Endothelial cell of hepatic sinusoid (primary cell): ENCODE data around the gene TXNRD2.

ENCODE experiments used
- in situ Hi-C: cut with HindIII; loops from 2 replicates; pipeline ENCODE4 v1.10.0; 2017; ENCODE audit warnings: low sequenced_read_pairs

TXNRD2 gene

GRCh38 chr22:19851291-19852176 lies 90.1 kb downstream of the TXNRD2 start:
- in situ Hi-C loops = no loop called here

GRCh38 chr22:19850763-19851109 lies 90.9 kb downstream of the TXNRD2 start:
- in situ Hi-C loops = no loop called here

- in situ Hi-C loops = no loop called here
Measured at GRCh38 chr22:19849835-19850762, 91.5 kb downstream of the TXNRD2 start.

GRCh38 chr22:19848298-19849224 lies 93.1 kb downstream of the TXNRD2 start:
- in situ Hi-C loops = no loop called here

- in situ Hi-C loops = no loop called here
Measured at GRCh38 chr22:19847345-19847632, 94.3 kb downstream of the TXNRD2 start.

- in situ Hi-C loops = no loop called here
Measured at GRCh38 chr22:19846620-19847344, 94.8 kb downstream of the TXNRD2 start.

GRCh38 chr22:19845054-19845722 lies 96.4 kb downstream of the TXNRD2 start:
- in situ Hi-C loops = no loop called here

GRCh38 chr22:19844377-19845053 lies 97.1 kb downstream of the TXNRD2 start:
- in situ Hi-C loops = no loop called here

- in situ Hi-C loops = no loop called here
Measured at GRCh38 chr22:19843857-19844376, 97.7 kb downstream of the TXNRD2 start.

GRCh38 chr22:19843107-19843856 lies 98.3 kb downstream of the TXNRD2 start:
- in situ Hi-C loops = no loop called here

- in situ Hi-C loops = no loop called here
Measured at GRCh38 chr22:19842393-19843106, 99.1 kb downstream of the TXNRD2 start.

GRCh38 chr22:19841641-19842392 lies 99.8 kb downstream of the TXNRD2 start:
- in situ Hi-C loops = no loop called here

GRCh38 chr22:19840955-19841640 lies 100.5 kb downstream of the TXNRD2 start:
- in situ Hi-C loops = no loop called here

GRCh38 chr22:19840059-19840458 lies 101.6 kb downstream of the TXNRD2 start:
- in situ Hi-C loops = no loop called here

- in situ Hi-C loops = no loop called here
Measured at GRCh38 chr22:19837915-19838314, 103.7 kb downstream of the TXNRD2 start.

GRCh38 chr22:19836512-19836911 lies 105.1 kb downstream of the TXNRD2 start:
- in situ Hi-C loops = no loop called here
